NT2/D1 (cell line): ENCODE results near the gene EFNA4.
A peak's percentile ranks its signal among the peaks of the same experiment; 100 is the strongest.

Experiments used
- DNase-seq: peaks from one replicate; pipeline ENCODE4 v3.0.0-alpha.2; 2011; ENCODE audit warnings: low read depth, low spot score
- H3K27me3 ChIP-seq: 2 replicates; pipeline ENCODE4 v1.6.0; 2011; ENCODE audit warnings: mild to moderate bottlenecking; ENCODE audit not compliant: insufficient read length, insufficient read depth
- H3K36me3 ChIP-seq: 2 replicates; pipeline ENCODE4 v1.6.1; 2011; ENCODE audit warnings: mild to moderate bottlenecking, low read length, mixed read lengths; ENCODE audit not compliant: insufficient read depth, insufficient read length
- H3K4me1 ChIP-seq: 2 replicates; pipeline ENCODE4 v1.5.1; 2011; ENCODE audit not compliant: insufficient read depth, insufficient read length
- H3K4me3 ChIP-seq: 2 replicates; pipeline ENCODE4 v1.5.1; 2011; ENCODE audit warnings: low read depth; ENCODE audit not compliant: insufficient read length
- H3K9ac ChIP-seq: 2 replicates; pipeline ENCODE4 v1.6.0; 2011; ENCODE audit warnings: low read depth; ENCODE audit not compliant: insufficient read length
- H3K9me3 ChIP-seq: 2 replicates; pipeline ENCODE4 v1.5.1; 2011; ENCODE audit warnings: mild to moderate bottlenecking, low read length; ENCODE audit not compliant: insufficient read depth
- SUZ12 ChIP-seq: IDR thresholded peaks from 2 replicates; pipeline ENCODE4 v1.6.1; 2011; ENCODE audit not compliant: insufficient read length, insufficient read depth; ENCODE audit errors: extremely low read depth
- YY1 ChIP-seq: IDR thresholded peaks from 2 replicates; pipeline ENCODE4 v1.6.1; 2011; ENCODE audit not compliant: insufficient read length, insufficient read depth
- ZNF274 ChIP-seq: IDR thresholded peaks from 2 replicates; pipeline ENCODE4 v1.6.1; 2011; ENCODE audit warnings: mild to moderate bottlenecking, low read depth, low read length

The EFNA4 gene

GRCh38 chr1:155091071-155092051 lies 27.8 kb downstream of the EFNA4 start:
- TF ChIP-seq ZNF274 = no peak
- TF ChIP-seq YY1 = no peak
- no peak for TF ChIP-seq SUZ12
- Histone ChIP-seq H3K4me1 (peaks cover 31% of the 10 kb centered on the region), H3K27me3 (peaks cover 9% of the 10 kb centered on the region), H3K9ac (peak overlapping the region; percentile 32), H3K4me3 (no peak overlapping the region), H3K9me3 (no peaks in the 10 kb centered on the region), H3K36me3 (no peaks in the 10 kb centered on the region)
- DNase-seq = peak; percentile 89

GRCh38 chr1:155092131-155092530 lies 28.6 kb downstream of the EFNA4 start:
- Histone ChIP-seq H3K9me3 (no peaks in the 10 kb centered on the region), H3K9ac (no peak overlapping the region), H3K4me3 (no peak overlapping the region), H3K36me3 (no peaks in the 10 kb centered on the region), H3K4me1 (peaks cover 24% of the 10 kb centered on the region), H3K27me3 (peaks cover 9% of the 10 kb centered on the region)
- TF ChIP-seq SUZ12 (no peak), YY1 (no peak), ZNF274 (no peak)
- DNase-seq = no peak

GRCh38 chr1:155092641-155093040 lies 29.1 kb downstream of the EFNA4 start:
- H3K27me3 ChIP-seq = peaks cover 9% of the 10 kb centered on the region
- H3K9ac ChIP-seq = no peak overlapping the region
- DNase-seq = no peak
- no peak for TF ChIP-seq YY1
- no peak for TF ChIP-seq ZNF274
- no peak for TF ChIP-seq SUZ12
- H3K36me3 ChIP-seq = no peaks in the 10 kb centered on the region
- no peak overlapping the region for H3K4me3 ChIP-seq
- no peaks in the 10 kb centered on the region for H3K9me3 ChIP-seq
- H3K4me1 ChIP-seq = peaks cover 22% of the 10 kb centered on the region

- Histone ChIP-seq H3K27me3 (peaks cover 9% of the 10 kb centered on the region), H3K9me3 (no peaks in the 10 kb centered on the region), H3K9ac (peak overlapping the region; percentile 37), H3K4me3 (no peak overlapping the region), H3K4me1 (peaks cover 22% of the 10 kb centered on the region), H3K36me3 (no peaks in the 10 kb centered on the region)
- no peak for TF ChIP-seq ZNF274
- no peak for TF ChIP-seq YY1
- no peak for TF ChIP-seq SUZ12
- no peak for DNase-seq
Observed at GRCh38 chr1:155093911-155094621, 30.5 kb downstream of the EFNA4 start.

- no peak for DNase-seq
- Histone ChIP-seq H3K36me3 (no peaks in the 10 kb centered on the region), H3K9ac (no peak overlapping the region), H3K9me3 (no peaks in the 10 kb centered on the region), H3K27me3 (peaks cover 9% of the 10 kb centered on the region), H3K4me1 (peaks cover 22% of the 10 kb centered on the region), H3K4me3 (no peak overlapping the region)
- TF ChIP-seq SUZ12 = no peak
- TF ChIP-seq YY1 = no peak
- TF ChIP-seq ZNF274 = no peak
Observed at GRCh38 chr1:155094622-155094948, 31.0 kb downstream of the EFNA4 start.

GRCh38 chr1:155099331-155099730 lies 35.8 kb downstream of the EFNA4 start:
- Histone ChIP-seq H3K27me3 (no peaks in the 10 kb centered on the region), H3K9me3 (no peaks in the 10 kb centered on the region), H3K9ac (no peak overlapping the region), H3K36me3 (no peaks in the 10 kb centered on the region), H3K4me3 (no peak overlapping the region), H3K4me1 (no peaks in the 10 kb centered on the region)
- TF ChIP-seq ZNF274 (no peak), SUZ12 (no peak), YY1 (no peak)
- no peak for DNase-seq

GRCh38 chr1:155103325-155103724 lies 39.8 kb downstream of the EFNA4 start:
- H3K9ac ChIP-seq = no peak overlapping the region
- no peak for DNase-seq
- peaks cover 2% of the 10 kb centered on the region for H3K4me1 ChIP-seq
- H3K36me3 ChIP-seq = no peaks in the 10 kb centered on the region
- H3K27me3 ChIP-seq = no peaks in the 10 kb centered on the region
- no peak overlapping the region for H3K4me3 ChIP-seq
- TF ChIP-seq SUZ12 (no peak), ZNF274 (no peak), YY1 (no peak)
- no peaks in the 10 kb centered on the region for H3K9me3 ChIP-seq
